Measurements from ENCODE around the gene KRTAP10-9.
"Not testable (repeated sequence)": the region's sequence is repeated elsewhere in the genome, so short reads cannot be mapped to it uniquely, and the experiment has no call there.

KRTAP10-9 gene

GRCh38 chr21:44628707-44629391, 2.0 kb downstream of the KRTAP10-9 start:
- DNase-seq (ENCODE audit: extremely low read depth, low read depth) = no peak
- no peak overlapping the region for H3K4me3 ChIP-seq (replicated peaks; ENCODE audit: low read depth, low read length)
- no peak for TF ChIP-seq CTCF (IDR thresholded peaks at IDR 0.05; ENCODE audit: low read depth, low read length, missing control alignments)

DNA sequence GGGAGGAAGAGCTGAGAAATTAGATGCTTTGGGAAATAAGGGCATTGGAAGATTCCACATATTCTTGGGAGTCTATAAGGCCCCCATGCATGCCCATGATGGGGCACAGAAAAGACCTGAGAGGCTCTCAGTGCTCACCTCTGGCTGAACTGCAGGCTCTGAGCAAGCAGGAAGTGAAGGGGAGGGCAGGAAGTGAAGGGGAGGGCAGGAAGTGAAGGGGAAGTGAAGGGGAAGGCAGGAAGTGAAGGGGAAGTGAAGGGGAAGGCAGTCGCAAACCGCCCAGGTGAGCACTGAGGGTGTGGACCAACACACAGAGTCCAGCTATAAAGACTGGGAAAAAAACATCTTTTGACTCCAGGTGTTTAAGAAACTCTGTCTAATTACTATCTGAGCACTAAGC, 3.5 kb downstream of the KRTAP10-9 start:
- no peak for DNase-seq (ENCODE audit: extremely low read depth, low read depth)
- no peak for TF ChIP-seq CTCF (IDR thresholded peaks at IDR 0.05; ENCODE audit: low read depth, low read length, missing control alignments)
- no peak overlapping the region for H3K4me3 ChIP-seq (replicated peaks; ENCODE audit: low read depth, low read length)

DNA sequence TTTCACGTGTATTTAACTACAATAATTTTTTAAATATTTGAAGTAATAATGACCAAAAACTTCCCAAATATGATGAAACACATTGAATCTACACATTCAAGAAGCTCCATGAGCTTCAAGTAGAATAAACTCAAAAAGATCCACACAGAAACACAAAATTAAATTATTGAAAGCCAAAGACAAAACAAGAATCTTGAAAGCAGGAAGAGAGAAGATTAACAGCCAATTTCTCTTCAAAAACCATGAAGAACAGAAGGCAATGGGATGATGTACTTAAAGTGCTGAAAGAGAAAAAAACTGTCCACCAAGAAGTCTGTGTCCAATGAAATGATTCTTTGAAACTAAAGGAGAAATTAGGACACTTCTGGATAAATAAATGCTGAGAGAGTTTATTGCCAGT, 5.2 kb downstream of the KRTAP10-9 start:
- no peak overlapping the region for H3K4me3 ChIP-seq (replicated peaks; ENCODE audit: low read depth, low read length)
- TF ChIP-seq CTCF (IDR thresholded peaks at IDR 0.05; ENCODE audit: low read depth, low read length, missing control alignments) = no peak
- DNase-seq (ENCODE audit: extremely low read depth, low read depth) = no peak

- no peak for DNase-seq (ENCODE audit: extremely low read depth, low read depth)
- no peak overlapping the region for H3K4me3 ChIP-seq (replicated peaks; ENCODE audit: low read depth, low read length)
- no peak for TF ChIP-seq CTCF (IDR thresholded peaks at IDR 0.05; ENCODE audit: low read depth, low read length, missing control alignments)
These were observed 9.5 kb downstream of the KRTAP10-9 start for GRCh38 chr21:44636209-44637017.

DNA sequence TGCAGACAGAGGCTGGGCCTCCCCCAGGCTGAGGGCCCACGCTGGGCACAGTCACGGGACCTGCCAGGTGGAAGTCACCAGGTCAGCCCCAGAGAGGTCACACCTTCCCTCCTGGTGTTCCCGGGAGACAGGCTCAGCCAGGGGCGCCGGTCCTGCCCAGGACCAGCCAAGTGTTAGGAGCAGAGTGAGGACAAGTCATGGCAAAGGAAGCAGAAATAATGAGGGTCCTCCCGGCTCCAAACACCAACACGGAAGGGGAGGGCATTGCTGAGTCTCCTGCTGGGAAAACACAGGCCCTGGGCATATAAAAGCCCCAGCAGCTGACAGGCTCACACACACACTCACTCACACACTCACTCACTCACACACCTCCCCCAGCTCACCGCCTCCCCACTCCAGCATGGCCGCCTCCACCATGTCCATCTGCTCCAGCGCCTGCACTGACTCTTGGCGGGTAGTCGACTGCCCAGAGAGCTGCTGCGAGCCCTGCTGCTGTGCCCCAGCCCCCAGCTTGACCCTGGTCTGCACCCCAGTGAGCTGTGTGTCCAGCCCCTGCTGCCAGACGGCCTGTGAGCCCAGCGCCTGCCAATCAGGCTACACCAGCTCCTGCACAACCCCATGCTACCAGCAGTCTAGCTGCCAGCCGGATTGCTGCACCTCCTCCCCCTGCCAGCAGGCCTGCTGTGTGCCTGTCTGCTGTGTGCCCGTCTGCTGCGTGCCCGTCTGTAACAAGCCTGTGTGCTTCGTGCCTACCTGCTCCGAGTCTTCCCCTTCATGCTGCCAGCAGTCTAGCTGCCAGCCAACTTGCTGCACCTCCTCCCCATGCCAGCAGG, 10.3 kb downstream of the KRTAP10-9 start, which contains the start of gene KRTAP10-10:
TSS of gene KRTAP10-10 (plus strand) at position 339 of the 833 bp plus-strand sequence. CDS start at position 401, 62 bp downstream.
- DNase-seq (ENCODE audit: extremely low read depth, low read depth) = no peak

GRCh38 chr21:44637851-44638348, 11.0 kb downstream of the KRTAP10-9 start:
- H3K4me3 ChIP-seq (replicated peaks; ENCODE audit: low read depth, low read length); DNase-seq (ENCODE audit: extremely low read depth, low read depth): not testable (repeated sequence)

More for the DNA sequence above, 10.3 kb downstream of the KRTAP10-9 start, which contains the start of gene KRTAP10-10:
- H3K4me3 ChIP-seq (replicated peaks; ENCODE audit: low read depth, low read length) = no peak within 1 kb of the TSS
- no peak for TF ChIP-seq CTCF (IDR thresholded peaks at IDR 0.05; ENCODE audit: low read depth, low read length, missing control alignments)

DNA sequence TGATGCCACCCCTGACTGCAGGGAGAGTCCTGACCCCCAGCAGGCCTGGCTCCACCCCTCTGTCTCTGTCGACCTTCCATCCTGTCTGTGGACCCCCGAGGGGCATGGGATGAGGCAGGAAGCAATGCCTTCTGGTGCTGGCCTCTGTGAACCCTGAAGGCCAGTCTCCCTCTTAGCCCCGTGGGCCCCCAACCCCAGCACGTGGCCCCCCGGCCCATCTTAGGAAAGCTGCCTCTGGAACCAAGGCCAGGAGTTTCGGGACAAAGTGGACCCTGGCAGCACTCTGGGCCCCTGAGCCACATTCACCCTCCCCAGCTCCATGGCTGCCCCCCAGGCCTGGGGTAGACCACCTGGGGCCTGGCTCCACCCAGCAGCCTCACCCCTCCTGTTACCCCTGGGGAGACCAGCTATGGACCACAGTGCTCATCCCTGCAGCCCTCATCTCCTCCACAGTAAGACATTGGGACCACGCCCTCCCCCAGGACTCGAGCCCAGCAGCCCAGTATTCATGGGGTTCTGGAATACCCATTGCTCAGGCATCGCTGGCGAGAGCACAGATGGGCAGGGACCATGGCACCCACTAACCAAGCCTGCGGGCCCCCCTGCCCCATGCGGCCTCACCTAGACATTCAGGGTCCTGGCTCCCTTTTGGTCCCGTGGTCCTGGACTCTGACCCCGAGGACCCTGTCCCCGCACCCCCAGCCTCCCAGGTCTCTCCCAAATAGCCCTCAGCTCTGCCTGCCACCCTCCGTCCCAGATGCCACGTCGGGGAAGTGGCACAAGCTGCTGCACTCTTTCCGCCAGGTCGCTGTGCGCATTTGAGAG, 11.8 kb downstream of the KRTAP10-9 start:
- not testable (repeated sequence) for H3K4me3 ChIP-seq (replicated peaks; ENCODE audit: low read depth, low read length); DNase-seq (ENCODE audit: extremely low read depth, low read depth)
